Kasumi-1 (cell line): ENCODE data around the gene SGMS1.
"Not testable (repeated sequence)": the region's sequence is repeated elsewhere in the genome, so short reads cannot be mapped to it uniquely, and the experiment has no call there.

Experiments used
- DNase-seq, 2 experiments: peaks; one replicate each; lab custom pipeline; 2025; lab: John Stamatoyannopoulos, UW

SGMS1 gene

GRCh38 chr10:50510517-50511473 lies 113.0 kb downstream of the SGMS1 start:
- DNase-seq: no peak

DNA sequence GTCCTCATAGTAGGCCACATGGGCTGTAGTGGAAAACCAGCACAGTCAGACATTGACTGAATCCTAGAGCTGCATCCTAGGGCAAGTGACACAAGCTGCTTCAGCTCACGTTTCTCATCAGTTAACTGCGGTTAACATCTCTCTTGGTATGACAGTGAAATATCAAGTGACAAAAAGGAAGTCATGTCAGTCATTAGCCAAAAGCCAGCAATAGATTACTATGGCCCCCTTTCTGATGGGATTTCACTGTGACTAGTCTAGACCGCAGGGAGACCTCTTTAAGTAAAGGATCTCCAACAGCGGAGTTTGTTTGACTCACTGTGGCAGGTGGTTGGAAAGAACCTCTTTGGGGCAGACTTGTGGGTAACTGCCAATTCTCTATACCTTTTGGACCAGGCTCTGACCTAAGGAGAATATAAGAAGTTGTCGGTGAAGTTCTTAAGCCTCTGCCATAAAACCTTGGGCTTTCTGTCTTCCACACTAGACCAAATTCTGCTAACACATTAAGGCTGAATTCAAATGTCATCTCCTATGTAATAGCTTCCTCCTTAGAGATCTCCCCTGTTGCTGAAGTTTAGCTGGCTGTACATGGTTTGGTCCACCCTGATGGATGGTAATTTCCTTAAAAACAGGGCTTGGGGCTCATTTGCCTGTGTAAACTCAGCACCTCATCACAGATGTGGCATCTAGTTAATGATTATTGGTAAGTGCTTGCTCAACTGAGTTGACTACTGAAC lies 115.3 kb downstream of the SGMS1 start:
- DNase-seq: no peak

- no peak for DNase-seq
Measured at GRCh38 chr10:50506861-50507573, 116.7 kb downstream of the SGMS1 start.

DNA sequence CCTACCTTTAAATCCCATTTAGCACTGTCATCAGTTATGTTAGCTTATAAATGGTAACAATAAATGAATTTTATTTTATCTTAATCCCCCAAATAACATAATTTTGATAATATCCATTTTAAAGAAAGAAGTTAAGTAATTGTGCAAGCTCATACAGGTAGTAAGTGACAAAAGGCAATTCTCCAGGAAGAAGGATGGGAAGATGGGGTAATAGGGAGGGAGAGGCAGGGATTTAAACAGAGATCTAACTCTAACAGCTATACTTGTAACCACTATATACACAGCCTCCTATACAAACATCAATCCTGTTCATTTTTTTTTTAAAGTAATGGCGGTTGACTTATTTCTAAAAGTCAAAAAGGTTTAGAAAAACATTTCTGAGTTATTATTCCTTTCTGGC lies 119.4 kb downstream of the SGMS1 start:
- no peak for DNase-seq

DNA sequence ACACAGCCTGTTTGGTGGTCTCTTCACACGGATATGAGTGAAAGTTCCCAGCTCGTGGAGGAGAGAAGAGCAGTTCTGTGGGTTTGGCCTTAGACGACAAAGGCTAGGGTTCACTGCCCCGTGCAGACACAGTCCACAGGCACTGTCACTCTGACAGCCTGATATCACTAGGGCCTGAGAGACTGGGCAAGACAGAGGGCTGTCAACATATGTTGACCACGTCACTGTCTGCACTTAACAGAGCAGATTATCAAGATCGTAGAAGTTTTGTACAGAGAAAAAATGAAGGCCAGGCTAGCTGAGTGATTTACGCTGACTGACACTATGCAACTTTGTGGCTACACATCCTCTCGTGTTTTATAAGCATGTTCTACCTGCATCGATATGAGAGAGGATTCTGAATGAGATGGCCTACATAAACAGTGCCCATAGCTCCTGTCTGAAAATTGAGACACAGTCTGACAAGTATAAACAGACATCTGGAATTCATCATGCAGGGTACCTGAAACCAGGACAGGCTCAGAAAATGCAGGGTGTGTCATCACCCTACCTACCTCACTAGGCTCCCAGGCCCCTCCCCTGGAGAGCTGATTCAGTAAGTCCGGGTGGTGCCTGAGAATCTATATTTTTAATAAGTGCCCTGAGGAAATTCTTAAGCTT lies 120.0 kb downstream of the SGMS1 start:
- DNase-seq: no peak

GRCh38 chr10:50503156-50503555 lies 120.6 kb downstream of the SGMS1 start:
- not testable (repeated sequence) for DNase-seq

- no peak for DNase-seq
Measured at GRCh38 chr10:50501924-50502452, 121.8 kb downstream of the SGMS1 start.

- DNase-seq: no peak
Measured at GRCh38 chr10:50501478-50501877, 122.3 kb downstream of the SGMS1 start.

DNA sequence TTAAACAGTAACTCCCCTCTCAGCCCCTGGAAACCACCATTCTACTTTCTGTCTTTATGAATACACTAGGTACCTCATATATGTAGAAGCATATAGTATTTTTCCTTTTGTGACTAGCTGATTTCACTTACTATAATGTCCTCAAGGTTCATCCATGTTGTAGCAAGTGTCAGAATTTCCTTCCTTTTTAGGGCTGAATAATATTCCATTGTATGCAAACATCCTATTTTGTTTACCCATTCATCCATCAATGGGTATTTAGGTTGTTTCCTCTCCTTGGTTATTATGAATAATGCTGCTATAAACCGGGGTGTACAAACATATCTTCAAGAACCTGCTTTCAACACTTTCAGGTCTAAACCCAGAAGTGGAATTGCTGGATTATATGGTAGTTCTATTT lies 125.3 kb downstream of the SGMS1 start:
- DNase-seq: no peak

- no peak for DNase-seq
Measured at GRCh38 chr10:50497758-50498157, 126.0 kb downstream of the SGMS1 start.

DNA sequence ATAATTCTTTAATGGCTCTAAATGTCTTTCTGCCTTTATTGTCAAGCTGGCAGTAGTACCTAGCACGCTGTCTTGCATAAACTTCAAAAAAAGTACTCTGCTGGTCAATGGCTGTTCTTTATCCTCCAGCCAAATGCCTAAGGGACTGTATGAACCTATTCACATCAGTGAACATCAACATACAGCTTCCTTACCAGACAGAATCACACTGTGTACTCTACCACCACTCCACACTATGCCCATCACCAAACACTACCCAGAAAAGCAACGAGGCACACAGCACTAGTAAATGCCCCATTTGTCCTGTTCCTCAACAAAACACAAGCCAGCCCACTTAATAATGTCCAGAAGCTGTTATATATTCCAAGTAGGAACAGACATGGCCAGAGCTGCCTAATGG lies 127.5 kb downstream of the SGMS1 start:
- no peak for DNase-seq

DNA sequence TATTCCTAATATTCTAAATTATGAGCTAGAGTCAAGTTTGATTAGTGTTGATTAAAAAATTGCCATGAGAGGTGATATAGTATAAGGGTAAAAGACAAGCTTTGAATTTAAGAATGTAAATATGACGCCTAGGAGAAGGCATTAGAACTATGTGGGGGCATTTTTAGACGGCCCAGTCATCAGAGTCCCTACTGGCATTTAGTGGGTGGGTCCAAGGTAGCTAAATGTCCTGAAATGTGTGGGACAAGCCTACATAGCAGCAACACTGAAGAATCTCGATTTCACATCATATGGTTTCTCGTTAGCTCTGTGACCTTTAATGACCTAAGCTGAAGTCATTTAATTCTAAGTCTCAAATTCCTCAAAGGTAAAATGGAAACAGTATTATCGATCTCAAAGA lies 133.5 kb downstream of the SGMS1 start:
- DNase-seq: no peak

- DNase-seq: not testable (repeated sequence)
Measured at GRCh38 chr10:50484550-50484949, 139.2 kb downstream of the SGMS1 start.

- no peak for DNase-seq
Measured at GRCh38 chr10:50480054-50481007, 143.4 kb downstream of the SGMS1 start.

- no peak for DNase-seq
Measured at GRCh38 chr10:50477287-50478203, 146.2 kb downstream of the SGMS1 start.

DNA sequence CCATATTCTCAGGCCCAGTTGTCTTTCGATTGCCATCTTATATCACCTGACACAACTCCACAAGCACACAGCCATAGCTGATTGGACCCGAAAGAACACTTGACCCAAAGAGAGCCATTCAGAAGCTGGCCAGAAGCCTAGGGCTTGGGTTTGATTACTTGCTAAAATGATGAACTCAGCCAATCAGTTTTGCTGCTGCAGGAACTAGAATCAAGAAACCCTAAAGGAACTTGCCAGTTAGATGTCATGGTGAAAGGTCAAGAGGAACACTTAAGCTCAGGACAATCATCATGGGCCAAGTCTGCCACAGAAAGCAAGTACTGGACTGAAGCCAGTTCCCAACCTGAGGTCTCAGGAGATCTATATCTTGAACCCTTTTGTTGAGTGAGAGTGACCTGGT lies 150.0 kb downstream of the SGMS1 start:
- no peak for DNase-seq

DNA sequence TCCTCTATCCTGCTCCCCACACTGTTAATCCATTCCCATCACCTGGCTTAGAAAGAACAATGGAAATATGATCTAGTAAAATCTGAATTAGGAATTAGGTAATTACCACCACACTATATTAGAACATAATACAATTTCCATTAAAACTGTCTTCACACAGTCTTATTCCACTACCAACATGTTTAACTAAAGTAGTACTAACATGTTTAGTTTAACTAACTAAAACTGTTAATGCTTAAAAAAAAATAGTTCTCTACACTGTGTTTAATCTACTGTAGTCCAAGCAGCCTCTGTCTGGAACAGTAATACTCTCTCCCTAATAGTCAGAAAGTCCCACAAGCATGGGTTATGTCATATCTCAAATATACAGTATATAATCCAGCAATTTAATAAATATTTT lies 150.8 kb downstream of the SGMS1 start:
- DNase-seq: no peak

DNA sequence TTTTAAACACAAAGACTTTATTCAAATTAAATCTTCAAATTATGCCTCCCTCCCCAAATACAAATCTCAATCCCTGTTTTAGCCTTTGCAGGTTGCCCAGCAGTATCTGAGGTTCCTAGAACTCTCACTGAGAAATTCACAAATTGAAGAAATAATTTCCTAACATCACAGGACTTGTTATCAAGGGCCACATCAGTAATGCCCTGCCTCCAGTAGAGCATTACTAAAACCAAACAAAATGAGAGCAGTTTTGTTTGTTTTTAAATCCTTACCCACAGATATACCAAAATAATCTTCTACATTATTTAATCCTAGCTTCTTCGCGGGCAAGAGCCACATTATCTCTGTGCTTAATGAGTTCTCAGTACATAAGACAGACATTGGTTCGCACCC lies 152.2 kb downstream of the SGMS1 start:
- no peak for DNase-seq

- no peak for DNase-seq
Measured at GRCh38 chr10:50470798-50471582, 152.8 kb downstream of the SGMS1 start.
